GM18870 (cell line): ENCODE data around the gene LONP1.
A peak's percentile ranks its signal among the peaks of the same experiment; 100 is the strongest.
"Not testable (repeated sequence)": the region's sequence is repeated elsewhere in the genome, so short reads cannot be mapped to it uniquely, and the experiment has no call there.

ENCODE experiments used
- ATAC-seq: cut with Tn5 transposase; IDR thresholded peaks from one replicate; pipeline ENCODE4 v1.9.1; 2021; ENCODE audit warnings: moderate library complexity; ENCODE audit not compliant: unreplicated experiment

The LONP1 gene

GRCh38 chr19:5693195-5694166, 26.5 kb downstream of the LONP1 start:
- no peak for ATAC-seq

GRCh38 chr19:5692723-5693194, 27.2 kb downstream of the LONP1 start:
- ATAC-seq = no peak

- no peak for ATAC-seq
Measured at GRCh38 chr19:5691822-5692722, 27.9 kb downstream of the LONP1 start.

- ATAC-seq = no peak
Measured at GRCh38 chr19:5690955-5691821, 28.8 kb downstream of the LONP1 start.

GRCh38 chr19:5690125-5690954, 29.6 kb downstream of the LONP1 start, which contains the start of gene RPL36:
Gene RPL36, plus strand, starts transcription at chr19:5690295. Its CDS starts 213 bp downstream, at chr19:5690508.
- peak; percentile 41 for ATAC-seq

GRCh38 chr19:5688262-5688881, 31.6 kb downstream of the LONP1 start:
- not testable (repeated sequence) for ATAC-seq

GRCh38 chr19:5687360-5688198, 32.4 kb downstream of the LONP1 start:
- no peak for ATAC-seq

- ATAC-seq = peak; percentile 34
Measured at GRCh38 chr19:5686647-5687359, 33.1 kb downstream of the LONP1 start.

- no peak for ATAC-seq
Measured at GRCh38 chr19:5686326-5686646, 33.7 kb downstream of the LONP1 start.

GRCh38 chr19:5684694-5685430, 35.1 kb downstream of the LONP1 start:
- ATAC-seq = no peak

- no peak for ATAC-seq
Measured at GRCh38 chr19:5683177-5683886, 36.6 kb downstream of the LONP1 start.

GRCh38 chr19:5682107-5682482, 37.9 kb downstream of the LONP1 start:
- no peak for ATAC-seq

- ATAC-seq = no peak
Measured at GRCh38 chr19:5681391-5682106, 38.4 kb downstream of the LONP1 start.

- peak; percentile 86 for ATAC-seq
Measured at GRCh38 chr19:5680437-5681368, 39.2 kb downstream of the LONP1 start, which contains the start of the genes HSD11B1L and MICOS13. Gene HSD11B1L, plus strand, starts transcription at chr19:5681027. Its CDS starts 3,806 bp downstream, at chr19:5684833. Gene MICOS13, minus strand, starts transcription at chr19:5680516. Its CDS starts 30 bp downstream, at chr19:5680486.
